VCaP (cell line): ENCODE data around the gene PCSK5.

ENCODE experiments used
- H3K27ac ChIP-seq: fragments of 450-650 bp; 2 replicates; pipeline ENCODE4 v1.5.1; 2017
- TF ChIP-seq, protein P1 (sequence below): fragments of 450-650 bp; conservative IDR thresholded peaks from 2 replicates; pipeline ENCODE4 v1.5.1; 2017; ENCODE audit warnings: mild to moderate bottlenecking, moderate library complexity

The PCSK5 gene

DNA sequence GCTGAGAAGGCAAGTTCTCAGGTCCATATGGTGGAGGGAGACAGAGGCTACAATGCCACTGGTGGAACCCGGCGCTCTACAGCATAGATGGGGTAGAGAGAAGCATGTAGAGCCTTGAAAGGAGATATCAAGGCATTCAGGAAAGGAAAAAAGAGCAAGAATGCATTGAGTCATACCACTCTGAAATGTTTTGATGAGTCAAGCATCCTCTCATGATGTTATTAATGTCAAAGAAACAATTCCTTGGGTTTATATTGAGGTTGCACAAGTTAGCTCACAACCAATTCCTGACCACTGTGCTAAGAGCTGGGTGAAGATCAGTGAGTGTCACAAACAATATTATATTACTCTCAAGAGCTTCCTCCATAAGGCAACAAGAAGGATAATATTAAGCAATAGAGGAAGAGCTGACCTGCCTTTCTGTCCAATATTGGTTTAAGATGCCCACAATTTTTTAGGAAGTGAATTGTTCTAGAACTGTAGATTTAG lies 325.7 kb downstream of the PCSK5 start:
- no peak overlapping the region for H3K27ac ChIP-seq
- TF ChIP-seq, protein P1, sequence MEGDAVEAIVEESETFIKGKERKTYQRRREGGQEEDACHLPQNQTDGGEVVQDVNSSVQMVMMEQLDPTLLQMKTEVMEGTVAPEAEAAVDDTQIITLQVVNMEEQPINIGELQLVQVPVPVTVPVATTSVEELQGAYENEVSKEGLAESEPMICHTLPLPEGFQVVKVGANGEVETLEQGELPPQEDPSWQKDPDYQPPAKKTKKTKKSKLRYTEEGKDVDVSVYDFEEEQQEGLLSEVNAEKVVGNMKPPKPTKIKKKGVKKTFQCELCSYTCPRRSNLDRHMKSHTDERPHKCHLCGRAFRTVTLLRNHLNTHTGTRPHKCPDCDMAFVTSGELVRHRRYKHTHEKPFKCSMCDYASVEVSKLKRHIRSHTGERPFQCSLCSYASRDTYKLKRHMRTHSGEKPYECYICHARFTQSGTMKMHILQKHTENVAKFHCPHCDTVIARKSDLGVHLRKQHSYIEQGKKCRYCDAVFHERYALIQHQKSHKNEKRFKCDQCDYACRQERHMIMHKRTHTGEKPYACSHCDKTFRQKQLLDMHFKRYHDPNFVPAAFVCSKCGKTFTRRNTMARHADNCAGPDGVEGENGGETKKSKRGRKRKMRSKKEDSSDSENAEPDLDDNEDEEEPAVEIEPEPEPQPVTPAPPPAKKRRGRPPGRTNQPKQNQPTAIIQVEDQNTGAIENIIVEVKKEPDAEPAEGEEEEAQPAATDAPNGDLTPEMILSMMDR, result no peak

DNA sequence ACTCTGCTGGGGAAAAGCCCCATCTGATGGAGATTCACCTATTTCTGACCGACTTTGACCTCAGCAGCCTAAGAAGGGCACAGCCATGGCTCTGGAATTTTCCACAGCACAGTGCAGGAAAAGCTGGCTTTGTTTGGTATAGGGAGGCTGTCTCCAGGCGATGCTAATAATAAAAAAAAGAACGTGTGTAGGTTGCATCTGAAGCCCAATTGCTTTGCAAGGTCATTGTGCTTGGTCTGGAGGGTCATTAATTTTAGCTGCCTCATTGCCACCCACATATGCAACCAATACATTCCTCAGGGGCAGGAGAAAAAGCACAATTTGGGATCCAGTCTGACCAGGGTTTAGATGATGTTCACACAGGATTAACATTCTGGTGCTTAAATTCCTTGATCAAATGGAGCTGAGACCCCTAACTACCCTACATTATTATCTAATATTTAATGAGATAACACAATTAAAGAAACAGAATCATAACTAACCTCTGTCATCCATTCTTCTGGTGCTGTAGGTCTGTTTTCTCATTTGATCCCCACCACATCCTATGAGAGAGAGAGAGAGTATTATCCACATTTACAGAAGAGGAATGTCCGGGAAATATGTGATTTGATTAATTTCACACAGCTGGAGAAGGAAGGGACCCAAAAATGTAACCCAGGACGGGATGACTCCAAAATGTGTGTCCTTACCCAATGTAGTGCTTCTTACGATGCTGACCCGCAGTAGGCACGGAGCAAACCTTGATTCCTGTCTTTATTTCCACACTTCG lies 327.8 kb downstream of the PCSK5 start:
- H3K27ac ChIP-seq, result no peak overlapping the region
- TF ChIP-seq, protein P1, result no peak

DNA sequence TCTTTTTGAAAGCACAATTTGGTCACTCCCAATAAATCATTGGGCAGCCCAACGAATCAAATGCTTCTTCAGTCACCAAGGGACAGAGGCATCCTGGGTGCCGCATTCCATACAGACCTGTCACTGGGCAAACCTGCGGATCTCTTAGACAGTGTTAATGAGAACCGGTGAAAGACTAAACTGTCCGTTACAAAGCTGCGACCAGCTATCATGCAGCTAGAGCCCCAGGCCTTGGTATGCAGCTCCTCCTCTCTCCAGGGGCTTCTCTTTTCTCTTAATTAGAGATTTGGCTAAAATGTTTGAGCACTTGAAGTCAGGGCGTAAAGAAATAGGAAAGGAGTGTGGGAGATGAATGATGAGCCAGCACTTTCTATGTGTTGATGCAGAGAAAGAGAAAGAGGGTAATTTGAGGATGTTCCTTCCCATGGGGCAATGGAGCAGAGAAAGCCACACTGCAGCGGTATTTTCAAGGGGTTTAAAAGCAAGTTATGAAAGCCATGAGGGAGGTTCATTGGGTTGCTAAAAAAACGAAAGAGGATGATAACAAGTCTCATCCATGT lies 328.5 kb downstream of the PCSK5 start:
- TF ChIP-seq, protein P1, result no peak
- H3K27ac ChIP-seq, result no peak overlapping the region

DNA sequence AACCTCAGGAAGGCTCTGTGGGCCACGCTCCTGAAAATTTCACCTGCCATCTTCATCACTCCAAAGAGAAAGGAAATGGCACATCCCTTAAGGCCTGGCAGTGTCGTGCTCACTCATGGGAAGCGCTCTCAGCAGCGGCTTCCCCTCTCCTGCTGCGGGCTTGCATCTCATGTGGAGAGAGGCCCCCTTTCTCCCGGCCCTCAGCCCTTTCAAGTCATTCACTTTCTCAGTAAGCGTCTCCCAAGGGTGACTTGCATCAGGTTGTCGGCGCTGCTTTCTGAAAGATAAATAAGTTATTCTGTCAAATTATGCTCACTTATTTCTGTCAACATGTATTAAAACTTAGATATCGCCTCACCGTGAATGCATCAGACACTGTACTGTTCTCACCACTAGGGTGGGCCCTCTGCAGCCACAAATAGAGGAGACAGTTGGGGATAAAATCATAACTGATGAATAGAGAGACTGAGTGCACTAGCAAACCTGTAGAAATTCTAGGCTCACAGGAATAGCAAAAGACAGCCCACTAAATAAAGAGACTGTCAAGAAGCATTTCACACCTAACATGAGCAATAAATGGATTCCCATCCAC lies 329.2 kb downstream of the PCSK5 start:
- no peak overlapping the region for H3K27ac ChIP-seq
- TF ChIP-seq, protein P1, result peak; percentile 23; the same call in 1 of the 2 replicates

DNA sequence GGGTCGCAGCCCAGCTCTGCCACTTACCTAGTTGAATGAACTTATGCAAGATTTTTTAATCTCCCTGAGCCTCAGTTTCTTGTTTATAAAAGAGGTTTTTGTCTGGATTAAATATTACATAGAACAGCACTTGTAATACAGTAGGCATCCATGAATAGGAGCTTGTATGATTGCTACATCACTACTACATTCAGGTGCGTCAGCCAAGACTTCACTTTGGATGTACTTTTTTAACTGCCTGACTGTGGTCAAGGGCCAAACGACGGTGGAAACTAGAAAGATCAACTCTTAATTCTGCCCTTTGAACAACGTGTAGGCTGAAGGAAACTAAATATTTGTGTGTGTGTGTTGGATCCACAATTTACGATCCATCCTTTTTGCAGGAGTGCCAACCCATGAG lies 330.9 kb downstream of the PCSK5 start:
- TF ChIP-seq, protein P1, result no peak
- peak overlapping the region; percentile 23; the same call in 1 of the 2 replicates for H3K27ac ChIP-seq

DNA sequence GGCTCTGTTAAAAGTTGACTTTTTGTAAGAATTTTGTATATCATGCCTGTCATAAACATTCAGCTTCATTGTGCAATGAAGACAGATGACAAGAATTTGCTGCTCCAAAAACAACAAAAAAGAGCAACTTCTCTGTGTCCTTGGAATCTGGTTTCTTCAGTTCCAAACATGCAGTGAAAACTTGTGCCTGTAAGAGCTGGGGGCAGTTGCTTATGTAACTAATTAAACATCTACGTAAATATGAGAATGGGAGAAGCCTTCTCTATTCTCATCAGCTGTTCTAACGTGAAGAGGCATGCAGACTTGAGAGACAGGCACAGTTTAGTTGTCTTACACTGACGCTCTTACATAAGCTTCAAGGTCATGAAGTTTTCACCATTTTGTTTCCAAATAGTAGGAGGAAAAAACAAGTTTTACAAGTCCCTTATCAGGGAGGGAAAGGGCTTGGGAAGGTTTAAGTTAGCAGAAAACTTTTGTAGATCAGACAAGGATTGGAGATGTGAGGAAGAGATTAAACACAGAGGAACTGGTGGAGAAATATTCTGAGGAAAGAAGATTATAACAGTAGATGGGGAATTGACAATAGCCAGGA lies 333.4 kb downstream of the PCSK5 start:
- TF ChIP-seq, protein P1, result no peak
- H3K27ac ChIP-seq, result no peak overlapping the region

DNA sequence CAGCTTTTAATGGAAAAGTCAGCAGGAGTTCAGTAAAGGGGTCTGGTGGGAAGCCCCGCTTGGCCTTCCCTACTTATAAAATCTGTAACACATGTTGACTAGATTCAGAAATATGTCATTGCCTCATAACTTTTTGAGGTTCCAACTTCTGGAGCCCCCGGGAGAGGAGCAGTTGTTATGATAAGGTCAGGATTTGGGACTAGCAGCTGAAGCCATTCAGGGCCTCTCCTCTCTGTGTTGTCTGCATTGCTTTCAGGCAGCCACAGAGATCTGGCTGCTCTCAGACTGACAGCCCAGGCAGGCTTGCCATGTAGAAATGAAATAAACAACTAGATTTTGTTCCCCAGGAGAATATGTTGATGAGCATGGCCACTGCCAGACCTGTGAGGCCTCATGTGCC lies 336.7 kb downstream of the PCSK5 start:
- TF ChIP-seq, protein P1, result no peak

More for the DNA sequence above, 336.7 kb downstream of the PCSK5 start:
- no peak overlapping the region for H3K27ac ChIP-seq
